IMR-90 (cell line): ENCODE measurements around the gene ERC2. TPM values are rescaled to one million over a fixed set of nuclear protein-coding genes. Genes with fewer than 3 reads are reported as not detected.

Experiments used
- ATAC-seq: fragments of 200-7000 bp; cut with Tn5 transposase; 2 replicates; pipeline ENCODE4 v1.9.1; 2020; ENCODE audit warnings: low read depth, mild to moderate bottlenecking, moderate library complexity
- BruUV-seq: library from RNA; stranded (reverse); fragments of 400-500 nt; replicated peaks from 2 replicates; lab custom pipeline; 2021; lab: Mats Ljungman, UMichigan
- CTCF ChIA-PET: fragments of 300-600 bp; formaldehyde crosslinking; extraction: SDS; loops from one replicate; lab custom pipeline; 2021; ENCODE audit warnings: antibody characterized with exemption; lab: Yijun Ruan, JAX
- POLR2A ChIA-PET: fragments of 300-600 bp; sonication (Branson Sonifier 250); formaldehyde crosslinking; loops from one replicate; lab custom pipeline; 2022; ENCODE audit warnings: antibody characterized with exemption; ENCODE audit not compliant: unreplicated experiment; lab: Charles Lee
- DNase-seq: peaks from one replicate; pipeline ENCODE4 v3.0.0; 2013
- H2AFZ ChIP-seq: replicated peaks from 2 replicates; pipeline ENCODE3; 2013; ENCODE audit warnings: low read length, mild to moderate bottlenecking; ENCODE audit not compliant: poor library complexity
- H2AK5ac ChIP-seq: 2 replicates; pipeline ENCODE4 v1.6.1; 2013; ENCODE audit warnings: low read depth, low read length, inconsistent platforms
- H2AK9ac ChIP-seq: replicated peaks from 2 replicates; pipeline ENCODE3; 2013; ENCODE audit warnings: mild to moderate bottlenecking, low read depth, low read length, moderate library complexity; ENCODE audit not compliant: poor library complexity
- H2BK120ac ChIP-seq: 2 replicates; pipeline ENCODE4 v1.6.1; 2013; ENCODE audit warnings: low read depth, low read length, inconsistent platforms
- H2BK15ac ChIP-seq: 3 replicates; pipeline ENCODE4 v1.6.1; 2013; ENCODE audit warnings: low read depth, low read length, inconsistent platforms
- H2BK20ac ChIP-seq: 2 replicates; pipeline ENCODE4 v1.6.1; 2013; ENCODE audit warnings: low read depth, mild to moderate bottlenecking, inconsistent platforms, low read length, moderate library complexity
- H2BK5ac ChIP-seq: 2 replicates; pipeline ENCODE4 v1.6.1; 2013; ENCODE audit warnings: mild to moderate bottlenecking, low read depth, low read length, inconsistent platforms; ENCODE audit not compliant: poor library complexity, severe bottlenecking
- H3K14ac ChIP-seq: replicated peaks from 2 replicates; pipeline ENCODE4 v1.6.1; 2013; ENCODE audit warnings: low read depth, low read length, inconsistent platforms
- H3K18ac ChIP-seq: 2 replicates; pipeline ENCODE4 v1.6.1; 2013; ENCODE audit warnings: low read depth, low read length, control low read depth
- H3K23ac ChIP-seq: 2 replicates; pipeline ENCODE4 v1.6.1; 2013; ENCODE audit warnings: low read depth, low read length, inconsistent platforms
- H3K27ac ChIP-seq: 2 replicates; pipeline ENCODE4 v1.5.1; 2013; ENCODE audit warnings: mild to moderate bottlenecking, control low read depth, low read length; ENCODE audit not compliant: insufficient read depth
- H3K27me3 ChIP-seq: 2 replicates; pipeline ENCODE4 v1.6.1; 2013; ENCODE audit warnings: low read length; ENCODE audit not compliant: control insufficient read depth, insufficient read depth
- H3K36me3 ChIP-seq: 2 replicates; pipeline ENCODE4 v1.6.1; 2013; ENCODE audit warnings: low read length, mixed read lengths; ENCODE audit not compliant: control insufficient read depth, insufficient read depth
- H3K4ac ChIP-seq: 2 replicates; pipeline ENCODE4 v1.6.1; 2013; ENCODE audit warnings: low read depth, low read length, inconsistent platforms
- H3K4me1 ChIP-seq: 2 replicates; pipeline ENCODE4 v1.6.1; 2013; ENCODE audit warnings: low read length, mixed read lengths; ENCODE audit not compliant: control insufficient read depth, insufficient read depth
- H3K4me2 ChIP-seq: 2 replicates; pipeline ENCODE4 v1.6.1; 2013; ENCODE audit warnings: low read depth, mild to moderate bottlenecking, control low read depth, low read length, moderate library complexity
- H3K4me3 ChIP-seq: 2 replicates; pipeline ENCODE4 v1.5.1; 2013; ENCODE audit warnings: low read depth, mild to moderate bottlenecking, control low read depth, low read length, moderate library complexity; ENCODE audit not compliant: insufficient read depth
- H3K56ac ChIP-seq: 2 replicates; pipeline ENCODE4 v1.6.1; 2013; ENCODE audit warnings: low read length, inconsistent platforms; ENCODE audit not compliant: insufficient read depth; ENCODE audit errors: extremely low read depth
- H3K79me1 ChIP-seq, 2 experiments: 2 replicates each; pipeline ENCODE4 v1.6.1; 2013; ENCODE audit warnings: low read length in 2 of 2, inconsistent platforms in 1 of 2, low read depth in 1 of 2
- H3K9ac ChIP-seq: 2 replicates; pipeline ENCODE4 v1.6.1; 2013; ENCODE audit warnings: low read depth, low read length, control low read depth
- H3K9me1 ChIP-seq: 2 replicates; pipeline ENCODE4 v1.6.1; 2013; ENCODE audit warnings: low read length, inconsistent platforms; ENCODE audit not compliant: insufficient read depth
- H3K9me3 ChIP-seq: 2 replicates; pipeline ENCODE4 v1.6.1; 2013; ENCODE audit warnings: low read length; ENCODE audit not compliant: control insufficient read depth, insufficient read depth
- H4K20me1 ChIP-seq: 2 replicates; pipeline ENCODE4 v1.6.1; 2013; ENCODE audit warnings: low read length, inconsistent platforms; ENCODE audit not compliant: insufficient read depth
- H4K5ac ChIP-seq: 2 replicates; pipeline ENCODE4 v1.6.1; 2013; ENCODE audit warnings: mild to moderate bottlenecking, low read depth, low read length, control low read depth
- H4K8ac ChIP-seq, 2 experiments: 2 replicates each; pipeline ENCODE4 v1.6.1; 2013; ENCODE audit warnings: low read depth in 2 of 2, low read length in 2 of 2, control low read depth in 1 of 2, inconsistent platforms in 1 of 2
- H4K91ac ChIP-seq: 2 replicates; pipeline ENCODE4 v1.6.1; 2013; ENCODE audit warnings: low read depth, low read length, inconsistent platforms; ENCODE audit not compliant: insufficient read depth
- BHLHE40 ChIP-seq: fragments of 150-350 bp; IDR thresholded peaks from 2 replicates; pipeline ENCODE4 v1.6.1; 2016; ENCODE audit warnings: mild to moderate bottlenecking, low read depth, low read length
- CEBPB ChIP-seq: IDR thresholded peaks from 2 replicates; pipeline ENCODE4 v1.6.1; 2012; ENCODE audit warnings: low read depth, low read length, improper control_type of control experiment
- CHD1 ChIP-seq: IDR thresholded peaks from 2 replicates; pipeline ENCODE4 v1.6.1; 2012; ENCODE audit warnings: low read depth, low read length, improper control_type of control experiment
- CTCF ChIP-seq: conservative IDR thresholded peaks from 2 replicates; pipeline ENCODE4 v1.5.1; 2012; ENCODE audit warnings: mild to moderate bottlenecking, low read depth, low read length, improper control_type of control experiment
- FOS ChIP-seq: fragments of 150-350 bp; IDR thresholded peaks from 2 replicates; pipeline ENCODE4 v1.6.1; 2016; ENCODE audit warnings: low read depth, low read length
- MAZ ChIP-seq: IDR thresholded peaks from 2 replicates; pipeline ENCODE4 v1.6.1; 2012; ENCODE audit warnings: low read depth, mild to moderate bottlenecking, low read length, improper control_type of control experiment, moderate library complexity, borderline replicate concordance
- MXI1 ChIP-seq: IDR thresholded peaks from 2 replicates; pipeline ENCODE4 v1.6.1; 2012; ENCODE audit warnings: low read depth, mild to moderate bottlenecking, low read length, moderate library complexity, borderline replicate concordance
- RAD21 ChIP-seq: IDR thresholded peaks from 2 replicates; pipeline ENCODE4 v1.6.1; 2012; ENCODE audit warnings: low read length, improper control_type of control experiment
- RCOR1 ChIP-seq: IDR thresholded peaks from 2 replicates; pipeline ENCODE4 v1.6.1; 2012; ENCODE audit warnings: mild to moderate bottlenecking, low read length, improper control_type of control experiment; ENCODE audit not compliant: insufficient replicate concordance
- SMC3 ChIP-seq: fragments of 150-350 bp; IDR thresholded peaks from 2 replicates; pipeline ENCODE4 v1.6.1; 2016; ENCODE audit warnings: low read depth, mild to moderate bottlenecking, antibody characterized with exemption, low read length, moderate library complexity
- WGBS, 2 experiments: methylation state at CpG; one replicate each; pipeline versions ENCODE4 v1.1.5 to v1.1.7; 2013; ENCODE audit warnings: missing lambda C conversion rate in 2 of 2; ENCODE audit not compliant: insufficient read length in 1 of 2; ENCODE audit errors: extremely low coverage in 2 of 2; 5-methylcytosine and 5-hydroxymethylcytosine counted together
- dilution Hi-C: fragments of 300-500 bp; cut with HindIII; formaldehyde crosslinking; loops from one replicate; pipeline ENCODE4 v1.14.3; 2018; ENCODE audit warnings: low sequenced_read_pairs; ENCODE audit not compliant: unreplicated experiment
- in situ Hi-C: fragments of 300-500 bp; cut with MboI; formaldehyde crosslinking; loops from 3 replicates; pipeline ENCODE4 v1.14.3; 2019; ENCODE audit warnings: low sequenced_read_pairs, inconsistent platforms, mixed read lengths
- intact Hi-C: fragments of 100-400 bp; cut with micrococcal nuclease; formaldehyde crosslinking; loops from 2 replicates; pipeline ENCODE4 v1.10.0; 2022
- polyA plus RNA-seq, 3 experiments: library from polyadenylated mRNA; depleted of rRNA; stranded (reverse); fragments of >200 nt; gene quantifications; 2 replicates each; pipeline ENCODE4 v1.2.3, GENCODE V29; 2012; ENCODE audit warnings: low replicate concordance in 1 of 3
- total RNA-seq: library from RNA; depleted of rRNA; stranded (reverse); fragments of >200 nt; gene quantifications from 2 replicates; pipeline ENCODE4 v1.2.3, GENCODE V29; 2012

Gene ERC2
- total and polyA plus RNA-seq, 2 of the 4 experiments (the other 2 are of a cell fraction): 0.17 to 0.18 TPM

- Histone ChIP-seq H4K91ac (no peak overlapping the region), H3K14ac (no peak overlapping the region), H3K23ac (no peak overlapping the region), H3K4me3 (no peak overlapping the region), H3K9ac (no peak overlapping the region), H2AK5ac (no peak overlapping the region), H3K18ac (no peak overlapping the region), H4K5ac (no peak overlapping the region), H3K4ac (no peak overlapping the region), H2BK15ac (no peak overlapping the region), H2BK5ac (no peak overlapping the region), H2BK20ac (no peak overlapping the region), H3K79me1 (no peaks in the 10 kb centered on the region), H3K27me3 (no peaks in the 10 kb centered on the region), H3K9me1 (no peaks in the 10 kb centered on the region), H3K9me3 (no peaks in the 10 kb centered on the region), H4K20me1 (no peaks in the 10 kb centered on the region), H2BK120ac (no peak overlapping the region), H3K27ac (no peak overlapping the region), H3K4me2 (no peak overlapping the region), H3K36me3 (no peaks in the 10 kb centered on the region), H4K8ac (no peak overlapping the region), H3K56ac (no peak overlapping the region), H3K4me1 (no peaks in the 10 kb centered on the region), H2AFZ (peak overlapping the region; percentile 12), H2AK9ac (no peak overlapping the region)
- CTCF ChIA-PET: interaction anchor here (0.6 to 1.4 kb wide), 7 partner anchors 12 to 1442 kb away, joined by 3 to 6 read pairs (median 4); no protein-coding TSS in a partner anchor
- ATAC-seq (peak; percentile 96), DNase-seq (peak; percentile 80)
- in situ Hi-C loops: no loop called here
- POLR2A ChIA-PET: no interaction called here
- BruUV-seq: no TSS peak
- dilution Hi-C loops: no loop called here
- intact Hi-C loops: loop anchor here (1.0 kb wide), 1 partner anchor 154 kb away; no protein-coding TSS in a partner anchor
- TF ChIP-seq FOS: no peak
- peak; percentile 97 for TF ChIP-seq CEBPB
- peak; percentile 57; the same call in 1 of the 2 replicates for TF ChIP-seq SMC3
- peak; percentile 55 for TF ChIP-seq RAD21
- TF ChIP-seq MXI1: peak; percentile 89
- no peak for TF ChIP-seq CHD1
- peak; percentile 96 for TF ChIP-seq RCOR1
- 0 out of 2 replicates have a peak, but pooled peaks have one; percentile 23 for TF ChIP-seq BHLHE40
- 0 out of 2 replicates have a peak, but pooled peaks have one; percentile 34 for TF ChIP-seq MAZ
- peak; percentile 94 for TF ChIP-seq CTCF
- WGBS, 2 experiments: no CpG with 5 or more reads among the region's 5 CpGs
Measured at GRCh38 chr3:56494679-56495322, 26.5 kb upstream of the ERC2 start.
